IPS-NIHi11 (cell line): ENCODE results near the gene FAM124A.

ENCODE experiments used
- DNase-seq: peaks from one replicate; pipeline ENCODE4 v3.0.0; 2012; ENCODE audit warnings: mixed read lengths, low spot score

The FAM124A gene

GRCh38 chr13:51311957-51312520 is 89.8 kb downstream of the FAM124A start:
- DNase-seq = peak; percentile 27

- DNase-seq = no peak
Measured at GRCh38 chr13:51313619-51314018, 91.4 kb downstream of the FAM124A start.

- no peak for DNase-seq
Measured at GRCh38 chr13:51317262-51317661, 95.1 kb downstream of the FAM124A start.

- no peak for DNase-seq
Measured at GRCh38 chr13:51318015-51318414, 95.8 kb downstream of the FAM124A start.

- no peak for DNase-seq
Measured at GRCh38 chr13:51318876-51319275, 96.7 kb downstream of the FAM124A start.

GRCh38 chr13:51321836-51322235 is 99.6 kb downstream of the FAM124A start:
- DNase-seq = no peak

GRCh38 chr13:51322826-51323225 is 100.6 kb downstream of the FAM124A start:
- no peak for DNase-seq

GRCh38 chr13:51323824-51324511 is 101.8 kb downstream of the FAM124A start:
- DNase-seq = no peak

GRCh38 chr13:51324714-51325420 is 102.7 kb downstream of the FAM124A start:
- peak; percentile 37 for DNase-seq

GRCh38 chr13:51325837-51326236 is 103.6 kb downstream of the FAM124A start:
- DNase-seq = no peak

GRCh38 chr13:51326777-51327176 is 104.6 kb downstream of the FAM124A start:
- DNase-seq = no peak

GRCh38 chr13:51327961-51328360 is 105.8 kb downstream of the FAM124A start:
- no peak for DNase-seq

- DNase-seq = peak; percentile 87
Measured at GRCh38 chr13:51328488-51328887, 106.3 kb downstream of the FAM124A start.

- no peak for DNase-seq
Measured at GRCh38 chr13:51329606-51330005, 107.4 kb downstream of the FAM124A start.

- DNase-seq = no peak
Measured at GRCh38 chr13:51330791-51331190, 108.6 kb downstream of the FAM124A start.

- no peak for DNase-seq
Measured at GRCh38 chr13:51331354-51331861, 109.2 kb downstream of the FAM124A start.

- DNase-seq = no peak
Measured at GRCh38 chr13:51332566-51333361, 110.6 kb downstream of the FAM124A start.

- no peak for DNase-seq
Measured at GRCh38 chr13:51333421-51333820, 111.2 kb downstream of the FAM124A start.

GRCh38 chr13:51333826-51334225 is 111.6 kb downstream of the FAM124A start:
- DNase-seq = no peak
